GM18861 (cell line): ENCODE results near the gene BACH1.

Experiments used
- ATAC-seq: cut with Tn5 transposase; IDR thresholded peaks from one replicate; pipeline ENCODE4 v1.9.1; 2021; ENCODE audit not compliant: unreplicated experiment

The BACH1 gene

GRCh38 chr21:29313662-29314408 is 15.1 kb downstream of the BACH1 start:
- ATAC-seq, result no peak

- no peak for ATAC-seq
Observed at GRCh38 chr21:29315131-29315749, 16.5 kb downstream of the BACH1 start.

- no peak for ATAC-seq
Observed at GRCh38 chr21:29316029-29316742, 17.5 kb downstream of the BACH1 start.

- no peak for ATAC-seq
Observed at GRCh38 chr21:29316806-29317205, 18.1 kb downstream of the BACH1 start.

- no peak for ATAC-seq
Observed at GRCh38 chr21:29318354-29318753, 19.6 kb downstream of the BACH1 start.

GRCh38 chr21:29320031-29320430 is 21.3 kb downstream of the BACH1 start:
- no peak for ATAC-seq

- no peak for ATAC-seq
Observed at GRCh38 chr21:29321217-29321616, 22.5 kb downstream of the BACH1 start.

- ATAC-seq, result no peak
Observed at GRCh38 chr21:29321932-29322928, 23.5 kb downstream of the BACH1 start.

GRCh38 chr21:29323189-29323588 is 24.5 kb downstream of the BACH1 start:
- ATAC-seq, result no peak

- no peak for ATAC-seq
Observed at GRCh38 chr21:29326914-29327554, 28.3 kb downstream of the BACH1 start.

- ATAC-seq, result no peak
Observed at GRCh38 chr21:29329406-29329805, 30.7 kb downstream of the BACH1 start.

- ATAC-seq, result no peak
Observed at GRCh38 chr21:29330797-29331196, 32.1 kb downstream of the BACH1 start.

- no peak for ATAC-seq
Observed at GRCh38 chr21:29332461-29333362, 34.0 kb downstream of the BACH1 start.

- no peak for ATAC-seq
Observed at GRCh38 chr21:29333406-29333805, 34.7 kb downstream of the BACH1 start.

GRCh38 chr21:29334717-29335428 is 36.2 kb downstream of the BACH1 start:
- no peak for ATAC-seq

GRCh38 chr21:29335720-29336119 is 37.0 kb downstream of the BACH1 start:
- no peak for ATAC-seq

GRCh38 chr21:29338256-29338655 is 39.5 kb downstream of the BACH1 start:
- no peak for ATAC-seq

GRCh38 chr21:29340228-29340627 is 41.5 kb downstream of the BACH1 start:
- no peak for ATAC-seq
